HL-60 (cell line): ENCODE results near the gene HRH3.

Source experiments
- DNase-seq, 2 experiments: peaks; one replicate each; pipeline ENCODE4 v3.0.0-alpha.2; 2010 to 2020; ENCODE audit warnings: low read depth in 1 of 2, low spot score in 1 of 2
- H3K27ac ChIP-seq: fragments of 250-450 bp; sonication (Bioruptor Pico); replicated peaks from 2 replicates; pipeline ENCODE4 v1.5.1; 2020; ENCODE audit warnings: mild to moderate bottlenecking, moderate library complexity
- H3K27me3 ChIP-seq: fragments of 250-450 bp; sonication (Bioruptor Pico); 2 replicates; pipeline ENCODE4 v1.5.1; 2021; ENCODE audit warnings: mild to moderate bottlenecking, moderate library complexity; ENCODE audit not compliant: insufficient read depth, poor library complexity, severe bottlenecking
- H3K4me3 ChIP-seq: replicated peaks from 2 replicates; pipeline ENCODE4 v1.5.1; 2011; ENCODE audit warnings: mild to moderate bottlenecking, control low read depth, low read length; ENCODE audit not compliant: insufficient read depth
- CTCF ChIP-seq: IDR thresholded peaks from one replicate; pipeline ENCODE4 v1.5.1; 2011; ENCODE audit warnings: low read length, control low read depth, inconsistent platforms; ENCODE audit not compliant: insufficient read depth
- GABPA ChIP-seq: IDR thresholded peaks from 2 replicates; pipeline ENCODE4 v1.6.1; 2012; ENCODE audit warnings: low read depth
- POLR2AphosphoS5 ChIP-seq: IDR thresholded peaks from 2 replicates; pipeline ENCODE4 v1.6.1; 2012; ENCODE audit warnings: low read depth
- REST ChIP-seq: IDR thresholded peaks from 2 replicates; pipeline ENCODE4 v1.6.1; 2012; ENCODE audit warnings: low read depth; ENCODE audit not compliant: insufficient replicate concordance
- SPI1 ChIP-seq: IDR thresholded peaks from 2 replicates; pipeline ENCODE4 v1.6.1; 2012; ENCODE audit warnings: low read depth, mild to moderate bottlenecking, borderline replicate concordance

The HRH3 gene

GRCh38 chr20:62168061-62168460, 52.0 kb downstream of the HRH3 start:
- no peak for DNase-seq
- Histone ChIP-seq H3K27ac (no peak overlapping the region), H3K27me3 (no peaks in the 10 kb centered on the region), H3K4me3 (no peak overlapping the region)
- no peak for TF ChIP-seq REST

- no peak for DNase-seq
- TF ChIP-seq SPI1 (no peak), REST (no peak), GABPA (no peak), CTCF (no peak), POLR2AphosphoS5 (no peak)
- Histone ChIP-seq H3K27me3 (no peaks in the 10 kb centered on the region), H3K27ac (no peak overlapping the region), H3K4me3 (no peak overlapping the region)
Observed at GRCh38 chr20:62167474-62167873, 52.6 kb downstream of the HRH3 start.

GRCh38 chr20:62165762-62166399, 54.2 kb downstream of the HRH3 start:
- no peak for DNase-seq
- Histone ChIP-seq H3K27me3 (no peaks in the 10 kb centered on the region), H3K4me3 (no peak overlapping the region), H3K27ac (no peak overlapping the region)
- TF ChIP-seq SPI1 (no peak), REST (no peak), POLR2AphosphoS5 (no peak)
